GM08714 (cell line): ENCODE data around the gene GRIA1.

ENCODE experiments used
- H3K4me3 ChIP-seq: fragments of 200-500 bp; sonication (Bioruptor generic); 2 replicates; pipeline ENCODE4 v1.5.1; 2014; ENCODE audit warnings: mild to moderate bottlenecking, low read length, inconsistent platforms
- ZNF274 ChIP-seq: IDR thresholded peaks from 2 replicates; pipeline ENCODE4 v1.6.1; 2012; ENCODE audit warnings: mild to moderate bottlenecking, low read depth, low read length

The GRIA1 gene

GRCh38 chr5:153480401-153480800 is 10.1 kb upstream of the GRIA1 start:
- TF ChIP-seq ZNF274 = no peak
- no peak overlapping the region for H3K4me3 ChIP-seq

GRCh38 chr5:153483482-153483881 is 7.0 kb upstream of the GRIA1 start:
- H3K4me3 ChIP-seq = no peak overlapping the region
- no peak for TF ChIP-seq ZNF274

- TF ChIP-seq ZNF274 = no peak
- no peak overlapping the region for H3K4me3 ChIP-seq
These were observed 4.8 kb upstream of the GRIA1 start for GRCh38 chr5:153485641-153486040.

- no peak for TF ChIP-seq ZNF274
- no peak overlapping the region for H3K4me3 ChIP-seq
These were observed 3.7 kb upstream of the GRIA1 start for GRCh38 chr5:153486771-153487170.

- no peak for TF ChIP-seq ZNF274
- H3K4me3 ChIP-seq = no peak overlapping the region
These were observed 859 bp upstream of the GRIA1 start for GRCh38 chr5:153489611-153490010.

- no peak overlapping the region for H3K4me3 ChIP-seq
- no peak for TF ChIP-seq ZNF274
These were observed 721 bp downstream of the GRIA1 start for GRCh38 chr5:153491038-153491744.

- no peak overlapping the region for H3K4me3 ChIP-seq
- no peak for TF ChIP-seq ZNF274
These were observed 1.4 kb downstream of the GRIA1 start for GRCh38 chr5:153491856-153492255.

GRCh38 chr5:153496835-153497234 is 6.4 kb downstream of the GRIA1 start:
- TF ChIP-seq ZNF274 = no peak
- no peak overlapping the region for H3K4me3 ChIP-seq

- no peak overlapping the region for H3K4me3 ChIP-seq
- TF ChIP-seq ZNF274 = no peak
These were observed 8.0 kb downstream of the GRIA1 start for GRCh38 chr5:153498516-153498915.

GRCh38 chr5:153500178-153500577 is 9.7 kb downstream of the GRIA1 start:
- no peak overlapping the region for H3K4me3 ChIP-seq
- TF ChIP-seq ZNF274 = no peak

- no peak for TF ChIP-seq ZNF274
- no peak overlapping the region for H3K4me3 ChIP-seq
These were observed 14.3 kb downstream of the GRIA1 start for GRCh38 chr5:153504726-153505125.

GRCh38 chr5:153508700-153509099 is 18.2 kb downstream of the GRIA1 start:
- H3K4me3 ChIP-seq = no peak overlapping the region
- TF ChIP-seq ZNF274 = no peak

GRCh38 chr5:153511622-153512021 is 21.2 kb downstream of the GRIA1 start:
- H3K4me3 ChIP-seq = no peak overlapping the region
- TF ChIP-seq ZNF274 = no peak

GRCh38 chr5:153513156-153513555 is 22.7 kb downstream of the GRIA1 start:
- H3K4me3 ChIP-seq = no peak overlapping the region

GRCh38 chr5:153515301-153515700 is 24.8 kb downstream of the GRIA1 start:
- no peak for TF ChIP-seq ZNF274
- no peak overlapping the region for H3K4me3 ChIP-seq

More at GRCh38 chr5:153513156-153513555, 22.7 kb downstream of the GRIA1 start:
- TF ChIP-seq ZNF274 = no peak
